NCI-H1417 (cell line): ENCODE results near the gene MAT1A.

Source experiments
- DNase-seq, 3 experiments: peaks; one replicate each; lab custom pipeline; 2025; lab: John Stamatoyannopoulos, UW

The MAT1A gene

GRCh38 chr10:80281784-80282765, 7.4 kb downstream of the MAT1A start:
- no peak for DNase-seq

GRCh38 chr10:80281292-80281691, 8.2 kb downstream of the MAT1A start:
- DNase-seq, result no peak

- no peak for DNase-seq
Measured at GRCh38 chr10:80280071-80280800, 9.2 kb downstream of the MAT1A start.

GRCh38 chr10:80279146-80279545, 10.3 kb downstream of the MAT1A start:
- DNase-seq, result no peak

GRCh38 chr10:80278480-80278879, 11.0 kb downstream of the MAT1A start:
- DNase-seq, result no peak

GRCh38 chr10:80277567-80278250, 11.7 kb downstream of the MAT1A start:
- DNase-seq, result no peak

GRCh38 chr10:80277016-80277415, 12.4 kb downstream of the MAT1A start:
- DNase-seq, result no peak

- no peak for DNase-seq
Measured at GRCh38 chr10:80276335-80276734, 13.1 kb downstream of the MAT1A start.

GRCh38 chr10:80275756-80276155, 13.7 kb downstream of the MAT1A start:
- DNase-seq, result no peak

GRCh38 chr10:80275135-80275498, 14.3 kb downstream of the MAT1A start:
- no peak for DNase-seq

GRCh38 chr10:80274396-80275134, 14.9 kb downstream of the MAT1A start:
- DNase-seq, result no peak

GRCh38 chr10:80273523-80274170, 15.8 kb downstream of the MAT1A start:
- no peak for DNase-seq

GRCh38 chr10:80272793-80273522, 16.5 kb downstream of the MAT1A start:
- DNase-seq, result no peak

- no peak for DNase-seq
Measured at GRCh38 chr10:80271416-80271815, 18.0 kb downstream of the MAT1A start.

- DNase-seq, result no peak
Measured at GRCh38 chr10:80270887-80271286, 18.6 kb downstream of the MAT1A start.

GRCh38 chr10:80268938-80269588, 20.4 kb downstream of the MAT1A start:
- no peak for DNase-seq

GRCh38 chr10:80268266-80268665, 21.2 kb downstream of the MAT1A start:
- no peak for DNase-seq

GRCh38 chr10:80266513-80266863, 23.0 kb downstream of the MAT1A start:
- no peak for DNase-seq

GRCh38 chr10:80265740-80266512, 23.5 kb downstream of the MAT1A start:
- no peak for DNase-seq
